HepG2 (cell line): Measurements from ENCODE around the gene NTMT1. TPM values are rescaled to one million over a fixed set of nuclear protein-coding genes. Genes with fewer than 3 reads are reported as not detected.

Experiments used
- HNRNPUL1 ChIP-seq: fragments of 200-400 bp; formaldehyde crosslinking; IDR thresholded peaks from 2 replicates; pipeline ENCODE4 v1.6.1; 2017; ENCODE audit warnings: low read depth, mild to moderate bottlenecking, low read length, moderate library complexity
- KDM6A ChIP-seq: IDR thresholded peaks from 2 replicates; pipeline ENCODE4 v1.6.1; 2016; ENCODE audit warnings: low read depth
- MLLT10 ChIP-seq: sonication (generic); formaldehyde crosslinking; IDR thresholded peaks from 2 replicates; pipeline ENCODE4 v1.4.0; 2020; ENCODE audit warnings: missing genetic modification reagents
- MXD4 ChIP-seq: IDR thresholded peaks from 2 replicates; pipeline ENCODE4 v1.6.1; 2016; ENCODE audit warnings: mild to moderate bottlenecking, missing biosample characterization, missing genetic modification reagents
- NFIC ChIP-seq: IDR thresholded peaks from 2 replicates; pipeline ENCODE4 v1.6.1; 2012; ENCODE audit warnings: mild to moderate bottlenecking, low read length, inconsistent platforms
- NR2F1 ChIP-seq, 2 experiments: fragments of 450-650 bp in 1 of 2; formaldehyde crosslinking in 1 of 2; IDR thresholded peaks; 2 replicates each; pipeline versions ENCODE4 v1.5.0 to v1.6.1; 2016 to 2020; ENCODE audit warnings: mild to moderate bottlenecking in 1 of 2, missing compliant biosample characterization in 1 of 2, missing genetic modification reagents in 1 of 2, moderate library complexity in 1 of 2
- RFX5 ChIP-seq: IDR thresholded peaks from 2 replicates; pipeline ENCODE4 v1.6.1; 2011; ENCODE audit warnings: low read depth, low read length, improper control_type of control experiment
- ZFP1 ChIP-seq: IDR thresholded peaks from 2 replicates; pipeline ENCODE4 v1.6.1; 2016
- ZNF451 ChIP-seq: sonication (generic); formaldehyde crosslinking; IDR thresholded peaks from 2 replicates; pipeline ENCODE4 v1.5.0; 2020; ENCODE audit warnings: mild to moderate bottlenecking, missing genetic modification reagents
- ZNF460 ChIP-seq: sonication (generic); formaldehyde crosslinking; IDR thresholded peaks from 2 replicates; pipeline ENCODE4 v1.5.1; 2020; ENCODE audit warnings: missing genetic modification reagents, mild to moderate bottlenecking, borderline replicate concordance
- polyA plus RNA-seq, 8 experiments: library from polyadenylated mRNA; depleted of rRNA in 3 of 8; stranded (reverse) in 7 of 8; unstranded in 1 of 8; fragments of >200 nt; fragmentation: Illumina TruSeq in 4 of 8; extraction: Trizol in 4 of 8; gene quantifications; 2 replicates each; pipeline versions ENCODE4 v1.2.1 to v1.2.3, GENCODE V29; 2011 to 2016; ENCODE audit warnings: low read depth in 4 of 8, missing spikeins in 1 of 8, mixed read lengths in 1 of 8; ENCODE audit not compliant: insufficient read depth in 1 of 8
- total RNA-seq, 5 experiments: library from RNA; depleted of rRNA; stranded (reverse); fragments of >200 nt; fragmentation: Illumina TruSeq; extraction: Trizol; gene quantifications; 2 replicates each; pipeline ENCODE4 v1.2.3, GENCODE V29; 2016; ENCODE audit warnings: low read depth in 1 of 5
- TF ChIP-seq, protein P1 (sequence below): sonication (generic); formaldehyde crosslinking; IDR thresholded peaks from 2 replicates; pipeline ENCODE4 v1.5.1; 2020; ENCODE audit warnings: mild to moderate bottlenecking, missing genetic modification reagents, moderate library complexity
- TF ChIP-seq, protein P2 (sequence below): sonication (generic); formaldehyde crosslinking; IDR thresholded peaks from 2 replicates; pipeline ENCODE4 v1.8.0; 2022; ENCODE audit warnings: mild to moderate bottlenecking, missing genetic modification reagents, borderline replicate concordance
- TF ChIP-seq, protein P3 (sequence below): sonication (generic); formaldehyde crosslinking; IDR thresholded peaks from 2 replicates; pipeline ENCODE4 v1.4.0; 2020; ENCODE audit warnings: missing genetic modification reagents, mild to moderate bottlenecking, borderline replicate concordance
- TF ChIP-seq, protein P4 (sequence below): sonication (generic); formaldehyde crosslinking; IDR thresholded peaks from 2 replicates; pipeline ENCODE4 v1.4.0; 2020; ENCODE audit warnings: mild to moderate bottlenecking, missing genetic modification reagents
- TF ChIP-seq, protein P5 (sequence below): sonication (generic); formaldehyde crosslinking; IDR thresholded peaks from 2 replicates; pipeline ENCODE4 v1.4.0; 2020; ENCODE audit warnings: mild to moderate bottlenecking, missing genetic modification reagents
- TF ChIP-seq, protein P6 (sequence below): sonication (generic); formaldehyde crosslinking; IDR thresholded peaks from 2 replicates; pipeline ENCODE4 v1.5.1; 2020; ENCODE audit warnings: missing genetic modification reagents, mild to moderate bottlenecking, borderline replicate concordance

NTMT1 gene
- total and polyA plus RNA-seq, 2 of the 13 experiments (the other 11 are each of a cell fraction or from before 2014, with no cell fraction given), result 49.1 to 53.8 TPM

DNA sequence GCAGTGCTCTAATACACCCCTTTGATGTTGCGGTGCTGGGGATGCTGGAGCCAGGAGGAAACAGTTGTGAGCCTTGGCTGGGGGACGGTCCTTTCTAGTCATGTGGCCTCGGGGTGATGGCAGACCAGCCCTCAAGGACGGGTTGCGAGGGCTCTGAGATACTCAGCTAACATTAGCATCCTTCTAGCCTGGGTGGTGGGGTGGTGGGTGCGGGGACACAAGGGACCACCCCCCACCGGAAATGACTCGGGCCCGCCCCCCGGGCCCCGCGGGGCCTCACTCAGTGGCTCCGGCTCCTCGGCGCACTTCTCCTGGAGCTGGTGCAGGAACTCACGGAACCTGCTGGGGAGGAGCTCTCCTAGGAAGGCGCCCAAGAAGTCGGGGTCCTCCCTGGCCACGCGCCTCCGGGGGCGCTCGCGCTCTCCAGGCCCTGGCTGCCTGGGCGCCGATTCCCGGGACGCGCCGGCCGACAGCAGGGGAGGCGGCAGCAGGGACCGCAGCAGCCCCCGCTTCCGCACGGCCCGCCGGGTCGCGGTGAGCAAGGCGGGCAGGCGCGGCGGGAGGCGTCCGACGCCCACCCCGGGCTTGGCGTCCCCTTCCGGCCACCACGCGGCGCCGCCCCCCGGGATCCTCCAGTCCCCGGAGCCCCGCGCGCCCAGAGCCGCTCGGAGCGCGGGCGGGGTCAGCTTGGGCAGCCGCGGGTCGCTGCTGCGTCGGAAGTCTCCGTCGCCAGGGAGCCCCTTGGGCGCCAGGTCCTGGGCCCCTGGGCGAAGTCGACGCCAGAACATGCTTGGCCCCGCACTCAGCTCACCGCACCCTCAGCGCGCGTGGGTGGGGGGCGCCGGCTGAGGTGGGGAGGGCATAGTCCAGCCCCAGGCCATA is 5.9 kb upstream of the NTMT1 start (continued):
- TF ChIP-seq, protein P1, sequence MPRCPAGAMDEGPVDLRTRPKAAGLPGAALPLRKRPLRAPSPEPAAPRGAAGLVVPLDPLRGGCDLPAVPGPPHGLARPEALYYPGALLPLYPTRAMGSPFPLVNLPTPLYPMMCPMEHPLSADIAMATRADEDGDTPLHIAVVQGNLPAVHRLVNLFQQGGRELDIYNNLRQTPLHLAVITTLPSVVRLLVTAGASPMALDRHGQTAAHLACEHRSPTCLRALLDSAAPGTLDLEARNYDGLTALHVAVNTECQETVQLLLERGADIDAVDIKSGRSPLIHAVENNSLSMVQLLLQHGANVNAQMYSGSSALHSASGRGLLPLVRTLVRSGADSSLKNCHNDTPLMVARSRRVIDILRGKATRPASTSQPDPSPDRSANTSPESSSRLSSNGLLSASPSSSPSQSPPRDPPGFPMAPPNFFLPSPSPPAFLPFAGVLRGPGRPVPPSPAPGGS, result peak; percentile 75
- TF ChIP-seq ZNF460 (no peak), NR2F1 (CRISPR knock-in tag; IDR thresholded peaks at IDR 0.05) (no peak), ZFP1 (CRISPR knock-in tag) (no peak), ZNF451 (CRISPR knock-in tag) (no peak), KDM6A (CRISPR knock-in tag) (no peak), NFIC (no peak), MXD4 (CRISPR knock-in tag) (peak; percentile 16; the same call in 1 of the 2 replicates), RFX5 (no peak), MLLT10 (CRISPR knock-in tag) (no peak), HNRNPUL1 (no peak)
- TF ChIP-seq, protein P2, sequence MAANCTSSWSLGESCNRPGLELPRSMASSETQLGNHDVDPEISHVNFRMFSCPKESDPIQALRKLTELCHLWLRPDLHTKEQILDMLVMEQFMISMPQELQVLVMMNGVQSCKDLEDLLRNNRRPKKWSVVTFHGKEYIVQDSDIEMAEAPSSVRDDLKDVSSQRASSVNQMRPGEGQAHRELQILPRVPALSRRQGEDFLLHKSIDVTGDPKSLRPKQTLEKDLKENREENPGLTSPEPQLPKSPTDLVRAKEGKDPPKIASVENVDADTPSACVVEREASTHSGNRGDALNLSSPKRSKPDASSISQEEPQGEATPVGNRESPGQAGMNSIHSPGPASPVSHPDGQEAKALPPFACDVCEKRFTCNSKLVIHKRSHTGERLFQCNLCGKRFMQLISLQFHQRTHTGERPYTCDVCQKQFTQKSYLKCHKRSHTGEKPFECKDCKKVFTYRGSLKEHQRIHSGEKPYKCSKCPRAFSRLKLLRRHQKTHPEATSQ (CRISPR knock-in tag), result no peak
- TF ChIP-seq, protein P3, sequence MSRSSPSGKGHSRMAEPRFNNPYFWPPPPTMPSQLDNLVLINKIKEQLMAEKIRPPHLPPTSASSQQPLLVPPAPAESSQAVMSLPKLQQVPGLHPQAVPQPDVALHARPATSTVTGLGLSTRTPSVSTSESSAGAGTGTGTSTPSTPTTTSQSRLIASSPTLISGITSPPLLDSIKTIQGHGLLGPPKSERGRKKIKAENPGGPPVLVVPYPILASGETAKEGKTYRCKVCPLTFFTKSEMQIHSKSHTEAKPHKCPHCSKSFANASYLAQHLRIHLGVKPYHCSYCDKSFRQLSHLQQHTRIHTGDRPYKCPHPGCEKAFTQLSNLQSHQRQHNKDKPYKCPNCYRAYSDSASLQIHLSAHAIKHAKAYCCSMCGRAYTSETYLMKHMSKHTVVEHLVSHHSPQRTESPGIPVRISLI (CRISPR knock-in tag), result no peak
- TF ChIP-seq, protein P4, sequence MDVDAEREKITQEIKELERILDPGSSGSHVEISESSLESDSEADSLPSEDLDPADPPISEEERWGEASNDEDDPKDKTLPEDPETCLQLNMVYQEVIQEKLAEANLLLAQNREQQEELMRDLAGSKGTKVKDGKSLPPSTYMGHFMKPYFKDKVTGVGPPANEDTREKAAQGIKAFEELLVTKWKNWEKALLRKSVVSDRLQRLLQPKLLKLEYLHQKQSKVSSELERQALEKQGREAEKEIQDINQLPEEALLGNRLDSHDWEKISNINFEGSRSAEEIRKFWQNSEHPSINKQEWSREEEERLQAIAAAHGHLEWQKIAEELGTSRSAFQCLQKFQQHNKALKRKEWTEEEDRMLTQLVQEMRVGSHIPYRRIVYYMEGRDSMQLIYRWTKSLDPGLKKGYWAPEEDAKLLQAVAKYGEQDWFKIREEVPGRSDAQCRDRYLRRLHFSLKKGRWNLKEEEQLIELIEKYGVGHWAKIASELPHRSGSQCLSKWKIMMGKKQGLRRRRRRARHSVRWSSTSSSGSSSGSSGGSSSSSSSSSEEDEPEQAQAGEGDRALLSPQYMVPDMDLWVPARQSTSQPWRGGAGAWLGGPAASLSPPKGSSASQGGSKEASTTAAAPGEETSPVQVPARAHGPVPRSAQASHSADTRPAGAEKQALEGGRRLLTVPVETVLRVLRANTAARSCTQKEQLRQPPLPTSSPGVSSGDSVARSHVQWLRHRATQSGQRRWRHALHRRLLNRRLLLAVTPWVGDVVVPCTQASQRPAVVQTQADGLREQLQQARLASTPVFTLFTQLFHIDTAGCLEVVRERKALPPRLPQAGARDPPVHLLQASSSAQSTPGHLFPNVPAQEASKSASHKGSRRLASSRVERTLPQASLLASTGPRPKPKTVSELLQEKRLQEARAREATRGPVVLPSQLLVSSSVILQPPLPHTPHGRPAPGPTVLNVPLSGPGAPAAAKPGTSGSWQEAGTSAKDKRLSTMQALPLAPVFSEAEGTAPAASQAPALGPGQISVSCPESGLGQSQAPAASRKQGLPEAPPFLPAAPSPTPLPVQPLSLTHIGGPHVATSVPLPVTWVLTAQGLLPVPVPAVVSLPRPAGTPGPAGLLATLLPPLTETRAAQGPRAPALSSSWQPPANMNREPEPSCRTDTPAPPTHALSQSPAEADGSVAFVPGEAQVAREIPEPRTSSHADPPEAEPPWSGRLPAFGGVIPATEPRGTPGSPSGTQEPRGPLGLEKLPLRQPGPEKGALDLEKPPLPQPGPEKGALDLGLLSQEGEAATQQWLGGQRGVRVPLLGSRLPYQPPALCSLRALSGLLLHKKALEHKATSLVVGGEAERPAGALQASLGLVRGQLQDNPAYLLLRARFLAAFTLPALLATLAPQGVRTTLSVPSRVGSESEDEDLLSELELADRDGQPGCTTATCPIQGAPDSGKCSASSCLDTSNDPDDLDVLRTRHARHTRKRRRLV (CRISPR knock-in tag), result no peak
- TF ChIP-seq, protein P5, sequence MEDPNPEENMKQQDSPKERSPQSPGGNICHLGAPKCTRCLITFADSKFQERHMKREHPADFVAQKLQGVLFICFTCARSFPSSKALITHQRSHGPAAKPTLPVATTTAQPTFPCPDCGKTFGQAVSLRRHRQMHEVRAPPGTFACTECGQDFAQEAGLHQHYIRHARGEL (CRISPR knock-in tag), result no peak; the same call in 1 of the 2 replicates
- TF ChIP-seq, protein P6, sequence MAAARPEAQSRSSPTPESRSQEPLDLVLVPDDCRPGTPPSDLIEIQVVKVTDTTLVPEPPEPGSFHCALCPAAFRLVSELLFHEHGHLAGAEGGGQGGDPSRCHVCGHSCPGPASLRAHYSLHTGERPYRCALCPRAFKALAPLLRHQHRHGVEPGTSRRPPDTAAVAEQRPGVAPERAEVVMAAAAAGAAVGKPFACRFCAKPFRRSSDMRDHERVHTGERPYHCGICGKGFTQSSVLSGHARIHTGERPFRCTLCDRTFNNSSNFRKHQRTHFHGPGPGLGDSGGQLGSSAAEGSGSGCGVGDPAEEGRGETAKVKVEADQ (CRISPR knock-in tag), result no peak
